NT2/D1 (cell line): ENCODE results near the gene PATL2.

Experiments
- SUZ12 ChIP-seq: IDR thresholded peaks from 2 replicates; pipeline ENCODE4 v1.6.1; 2011; ENCODE audit not compliant: insufficient read length, insufficient read depth; ENCODE audit errors: extremely low read depth
- YY1 ChIP-seq: IDR thresholded peaks from 2 replicates; pipeline ENCODE4 v1.6.1; 2011; ENCODE audit not compliant: insufficient read length, insufficient read depth

DNA sequence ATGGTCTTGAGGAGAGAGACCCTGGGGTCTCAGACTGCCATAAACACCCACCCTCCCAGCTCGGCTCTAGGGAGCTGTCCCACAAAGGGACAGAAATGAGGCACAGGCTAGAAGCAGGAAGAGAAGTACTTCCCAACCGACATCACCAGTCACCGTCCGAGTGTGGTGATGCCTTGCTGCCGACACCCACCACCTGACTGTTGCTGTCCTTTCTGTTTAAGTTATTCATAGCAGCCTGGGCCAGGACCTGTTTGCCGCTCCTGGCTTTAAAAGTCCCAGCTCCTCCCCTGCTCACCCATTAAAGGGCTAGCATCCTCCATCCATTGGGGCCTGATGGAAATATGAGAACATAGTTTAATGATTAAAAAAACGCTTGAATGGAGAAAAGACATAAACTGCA, 34.4 kb downstream of the PATL2 start:
- TF ChIP-seq YY1, result no peak
- no peak for TF ChIP-seq SUZ12
